Endothelial cell (in vitro differentiated cells): Measurements from ENCODE around the gene CHRNA10. TPM values are rescaled to one million over a fixed set of nuclear protein-coding genes. Genes with fewer than 3 reads are reported as not detected.

Experiments used
- DNase-seq: peaks from one replicate; pipeline ENCODE4 v3.0.0; 2021; ENCODE audit warnings: low spot score
- H3K27ac Mint-ChIP-seq: one replicate; pipeline ENCODE4 v1.8.0; 2021; ENCODE audit warnings: mixed read lengths, inconsistent platforms; ENCODE audit not compliant: unreplicated experiment
- H3K27me3 Mint-ChIP-seq: one replicate; pipeline ENCODE4 v1.8.0; 2021; ENCODE audit warnings: mild to moderate bottlenecking, moderate library complexity, mixed read lengths, inconsistent platforms; ENCODE audit not compliant: unreplicated experiment
- H3K36me3 Mint-ChIP-seq: one replicate; pipeline ENCODE4 v1.8.0; 2021; ENCODE audit warnings: mild to moderate bottlenecking, low read depth, mixed read lengths, inconsistent platforms; ENCODE audit not compliant: unreplicated experiment
- H3K4me1 Mint-ChIP-seq: one replicate; pipeline ENCODE4 v1.8.0; 2021; ENCODE audit warnings: mild to moderate bottlenecking, mixed read lengths, inconsistent platforms; ENCODE audit not compliant: unreplicated experiment
- H3K4me3 Mint-ChIP-seq: one replicate; pipeline ENCODE4 v1.8.0; 2021; ENCODE audit warnings: mild to moderate bottlenecking, mixed read lengths, inconsistent platforms; ENCODE audit not compliant: unreplicated experiment
- H3K9me3 Mint-ChIP-seq: one replicate; pipeline ENCODE4 v1.8.0; 2021; ENCODE audit warnings: mixed read lengths, inconsistent platforms; ENCODE audit not compliant: unreplicated experiment
- CTCF ChIP-seq: fragments of 200-600 bp; sonication (generic); IDR thresholded peaks from one replicate; pipeline ENCODE4 v1.5.0; 2021; ENCODE audit warnings: antibody characterized with exemption; ENCODE audit not compliant: unreplicated experiment
- total RNA-seq: library from RNA; stranded (reverse); fragmentation: NEBNext Ultra II Directional; extraction: Animal tissue kit (Norgen Biotek cat#: 25700); gene quantifications from one replicate; pipeline ENCODE4 v1.2.1, GENCODE V29; 2021; ENCODE audit not compliant: unreplicated experiment

Gene CHRNA10
- total RNA-seq, 1 donor from 2014 or later: 0.72 TPM

- peaks cover 38% of the 10 kb centered on the region for H3K36me3 Mint-ChIP-seq
Observed at GRCh38 chr11:3685923-3686322, 14.7 kb upstream of the CHRNA10 start.

GRCh38 chr11:3684819-3685172 is 13.6 kb upstream of the CHRNA10 start:
- TF ChIP-seq CTCF: no peak
- no peaks in the 10 kb centered on the region for H3K27me3 Mint-ChIP-seq
- H3K27ac Mint-ChIP-seq: no peak overlapping the region
- DNase-seq: no peak
- H3K4me1 Mint-ChIP-seq: no peaks in the 10 kb centered on the region
- peaks cover 42% of the 10 kb centered on the region for H3K36me3 Mint-ChIP-seq
- H3K9me3 Mint-ChIP-seq: no peaks in the 10 kb centered on the region
- H3K4me3 Mint-ChIP-seq: no peak overlapping the region

More at GRCh38 chr11:3685923-3686322, 14.7 kb upstream of the CHRNA10 start:
- Mint-ChIP-seq H3K27me3 (peaks cover 1% of the 10 kb centered on the region), H3K4me1 (no peaks in the 10 kb centered on the region), H3K9me3 (no peaks in the 10 kb centered on the region), H3K4me3 (no peak overlapping the region), H3K27ac (no peak overlapping the region)
- DNase-seq: no peak
- TF ChIP-seq CTCF: no peak

- no peak overlapping the region for H3K4me3 Mint-ChIP-seq
- no peaks in the 10 kb centered on the region for H3K4me1 Mint-ChIP-seq
- no peaks in the 10 kb centered on the region for H3K27me3 Mint-ChIP-seq
- no peak for DNase-seq
- no peak for TF ChIP-seq CTCF
- no peaks in the 10 kb centered on the region for H3K9me3 Mint-ChIP-seq
- peaks cover 46% of the 10 kb centered on the region for H3K36me3 Mint-ChIP-seq
- no peak overlapping the region for H3K27ac Mint-ChIP-seq
Observed at GRCh38 chr11:3684129-3684818, 13.1 kb upstream of the CHRNA10 start.

GRCh38 chr11:3683039-3683438 is 11.9 kb upstream of the CHRNA10 start:
- TF ChIP-seq CTCF: no peak
- Mint-ChIP-seq H3K4me3 (no peak overlapping the region), H3K36me3 (peaks cover 53% of the 10 kb centered on the region), H3K27me3 (no peaks in the 10 kb centered on the region), H3K9me3 (no peaks in the 10 kb centered on the region), H3K27ac (no peak overlapping the region), H3K4me1 (no peaks in the 10 kb centered on the region)
- DNase-seq: no peak

GRCh38 chr11:3679077-3679476 is 7.9 kb upstream of the CHRNA10 start:
- H3K4me1 Mint-ChIP-seq: no peaks in the 10 kb centered on the region
- H3K27ac Mint-ChIP-seq: no peak overlapping the region
- H3K9me3 Mint-ChIP-seq: no peaks in the 10 kb centered on the region
- DNase-seq: no peak
- TF ChIP-seq CTCF: no peak
- H3K27me3 Mint-ChIP-seq: no peaks in the 10 kb centered on the region
- peaks cover 61% of the 10 kb centered on the region for H3K36me3 Mint-ChIP-seq
- no peak overlapping the region for H3K4me3 Mint-ChIP-seq
